Body of pancreas (tissue), 4 donors: ENCODE results near the gene TMEM119. TPM values are rescaled to one million over a fixed set of nuclear protein-coding genes. Genes with fewer than 3 reads are reported as not detected.
A peak's percentile ranks its signal among the peaks of the same experiment; 100 is the strongest.

ENCODE experiments used
- ATAC-seq: fragments of 150-250 bp; one replicate; pipeline ENCODE4 v1.9.1; 2016
- DNase-seq, 4 donors: peaks; one replicate each; pipeline ENCODE4 v3.0.0-alpha.2; 2019
- H3K27ac ChIP-seq, 4 donors: fragments of 200-600 bp; sonication (generic); 1 replicate in 3 of 4; 2 replicates in 1 of 4; pipeline versions ENCODE4 v1.5.1 to v1.6.1; 2016 to 2019; ENCODE audit warnings: mild to moderate bottlenecking in 1 of 4, mixed read lengths in 1 of 4, moderate library complexity in 1 of 4
- H3K27me3 ChIP-seq, 2 donors: fragments of 200-600 bp; sonication (generic); one replicate each; pipeline ENCODE4 v1.6.0; 2016; ENCODE audit warnings: mild to moderate bottlenecking in 1 of 2
- H3K36me3 ChIP-seq, 2 donors: fragments of 200-600 bp; sonication (generic); replicated peaks in 1 of 2; 2 replicates each; pipeline ENCODE4 v1.5.1; 2016; ENCODE audit warnings: low read depth in 2 of 2; ENCODE audit not compliant: insufficient read depth in 1 of 2
- H3K4me1 ChIP-seq: fragments of 200-600 bp; sonication (generic); one replicate; pipeline ENCODE4 v1.6.0; 2016
- H3K4me3 ChIP-seq, 2 donors: fragments of 200-600 bp; sonication (generic); 1 replicate in 1 of 2; 2 replicates in 1 of 2; pipeline ENCODE4 v1.5.1; 2016 to 2019
- H3K9me3 ChIP-seq, 3 donors: fragments of 200-600 bp; sonication (generic); 1 replicate in 2 of 3; 2 replicates in 1 of 3; pipeline ENCODE4 v1.5.1; 2016
- POLR2A ChIP-seq, 3 donors: fragments of 450-650 bp; IDR thresholded peaks; one replicate each; pipeline ENCODE4 v1.6.1; 2016; ENCODE audit warnings: antibody characterized with exemption in 3 of 3, mild to moderate bottlenecking in 2 of 3
- WGBS, 2 donors: methylation state at CpG; one replicate each; pipeline ENCODE4 v1.1.5; 2017; 5-methylcytosine and 5-hydroxymethylcytosine counted together
- intact Hi-C: fragments of 100-400 bp; cut with DNase I; formaldehyde crosslinking; loops from one replicate; pipeline ENCODE4 v1.15.1; 2023
- total RNA-seq, 2 donors: library from RNA; depleted of rRNA; stranded (reverse); fragments of >200 nt; gene quantifications; one replicate each; pipeline ENCODE4 v1.1.0, GENCODE V29; 2016
- TF ChIP-seq, protein P1 (sequence below), 7 experiments: fragments of 450-650 bp in 4 of 7; fragments of 200-600 bp in 3 of 7; sonication (generic) in 3 of 7; IDR thresholded peaks; one replicate each; pipeline ENCODE4 v1.5.1; 2016 to 2019; ENCODE audit warnings: antibody characterized with exemption in 7 of 7

The TMEM119 gene
- total RNA-seq, 2 donors from 2014 or later: 5.9 to 6.5 TPM

DNA sequence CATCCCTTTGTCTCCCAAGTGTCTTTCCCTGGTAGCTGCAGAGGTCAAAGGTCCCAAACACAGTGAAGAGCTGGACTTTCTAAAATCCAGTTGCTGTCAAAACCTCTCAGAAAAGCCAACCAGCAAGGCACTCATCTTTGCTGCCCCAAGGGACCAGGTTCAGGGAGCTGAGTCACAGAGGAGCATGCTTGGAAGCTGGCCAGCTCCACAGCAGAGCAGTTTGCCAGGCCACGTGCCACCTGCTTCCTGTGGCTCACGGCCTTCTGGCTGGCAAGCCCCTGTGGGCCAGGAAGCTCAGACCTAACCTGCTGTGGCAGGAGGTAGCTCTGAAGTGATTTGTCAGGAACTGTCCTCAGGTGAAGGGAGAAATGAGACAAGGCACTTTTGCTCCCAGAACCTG lies 31.9 kb downstream of the TMEM119 start:
- intact Hi-C loops: no loop called here
- Histone ChIP-seq H3K27me3 (no peaks in the 10 kb centered on the region), H3K9me3 (no peaks in the 10 kb centered on the region), H3K4me1 (peaks cover 37% of the 10 kb centered on the region), H3K4me3 (no peak overlapping the region), H3K36me3 (peaks cover 0 to 7% of the 10 kb centered on the region in 2 donors), H3K27ac (peak overlapping the region; percentile 29 to 61 (median 39))
- WGBS, 2 donors: 6% methylated on average over 2 of the region's 2 CpGs; no CpG with 5 or more reads in 1 of the 2 donors
- DNase-seq (peak; percentile 83 to 95 (median 90)), ATAC-seq (no peak)
- TF ChIP-seq POLR2A (IDR thresholded peaks at IDR 0.05): no peak
- TF ChIP-seq, protein P1, sequence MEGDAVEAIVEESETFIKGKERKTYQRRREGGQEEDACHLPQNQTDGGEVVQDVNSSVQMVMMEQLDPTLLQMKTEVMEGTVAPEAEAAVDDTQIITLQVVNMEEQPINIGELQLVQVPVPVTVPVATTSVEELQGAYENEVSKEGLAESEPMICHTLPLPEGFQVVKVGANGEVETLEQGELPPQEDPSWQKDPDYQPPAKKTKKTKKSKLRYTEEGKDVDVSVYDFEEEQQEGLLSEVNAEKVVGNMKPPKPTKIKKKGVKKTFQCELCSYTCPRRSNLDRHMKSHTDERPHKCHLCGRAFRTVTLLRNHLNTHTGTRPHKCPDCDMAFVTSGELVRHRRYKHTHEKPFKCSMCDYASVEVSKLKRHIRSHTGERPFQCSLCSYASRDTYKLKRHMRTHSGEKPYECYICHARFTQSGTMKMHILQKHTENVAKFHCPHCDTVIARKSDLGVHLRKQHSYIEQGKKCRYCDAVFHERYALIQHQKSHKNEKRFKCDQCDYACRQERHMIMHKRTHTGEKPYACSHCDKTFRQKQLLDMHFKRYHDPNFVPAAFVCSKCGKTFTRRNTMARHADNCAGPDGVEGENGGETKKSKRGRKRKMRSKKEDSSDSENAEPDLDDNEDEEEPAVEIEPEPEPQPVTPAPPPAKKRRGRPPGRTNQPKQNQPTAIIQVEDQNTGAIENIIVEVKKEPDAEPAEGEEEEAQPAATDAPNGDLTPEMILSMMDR (IDR thresholded peaks at IDR 0.05): peak in 1 of 7 experiments; percentile 4

GRCh38 chr12:108565146-108565545 lies 32.7 kb downstream of the TMEM119 start:
- intact Hi-C loops: no loop called here
- TF ChIP-seq POLR2A (IDR thresholded peaks at IDR 0.05): no peak
- TF ChIP-seq, protein P1 (IDR thresholded peaks at IDR 0.05): no peak
- Histone ChIP-seq H3K27ac (peak overlapping the region in 1 of 4 donors; percentile 33), H3K9me3 (no peaks in the 10 kb centered on the region), H3K4me3 (no peak overlapping the region), H3K36me3 (peaks cover 0 to 7% of the 10 kb centered on the region in 2 donors), H3K4me1 (peaks cover 40% of the 10 kb centered on the region), H3K27me3 (no peaks in the 10 kb centered on the region)
- DNase-seq: no peak
- ATAC-seq: no peak
- WGBS, 2 donors: 86 to 90% methylated on average over 3 of the region's 3 CpGs

- no peak for ATAC-seq
- H3K27me3 ChIP-seq: no peaks in the 10 kb centered on the region
- DNase-seq: no peak
- no peaks in the 10 kb centered on the region for H3K9me3 ChIP-seq
- TF ChIP-seq, protein P1 (IDR thresholded peaks at IDR 0.05): no peak
- no peak for TF ChIP-seq POLR2A (IDR thresholded peaks at IDR 0.05)
- intact Hi-C loops: no loop called here
- peaks cover 45% of the 10 kb centered on the region for H3K4me1 ChIP-seq
- no peak overlapping the region for H3K27ac ChIP-seq
- no peak overlapping the region for H3K4me3 ChIP-seq
- peaks cover 0 to 7% of the 10 kb centered on the region in 2 donors for H3K36me3 ChIP-seq
Measured at GRCh38 chr12:108564724-108565123, 33.2 kb downstream of the TMEM119 start.

- intact Hi-C loops: no loop called here
- no peak for TF ChIP-seq POLR2A (IDR thresholded peaks at IDR 0.05)
- TF ChIP-seq, protein P1 (IDR thresholded peaks at IDR 0.05): no peak
- WGBS, 2 donors: 4 to 5% methylated on average over 1 of the region's 1 CpG
- H3K36me3 ChIP-seq: peaks cover 0 to 4% of the 10 kb centered on the region in 2 donors
- ATAC-seq (no peak), DNase-seq (no peak)
- peaks cover 53% of the 10 kb centered on the region for H3K4me1 ChIP-seq
- no peaks in the 10 kb centered on the region for H3K27me3 ChIP-seq
- peak overlapping the region in 1 of 4 donors; percentile 93 for H3K27ac ChIP-seq
- H3K4me3 ChIP-seq: no peak overlapping the region
- H3K9me3 ChIP-seq: no peaks in the 10 kb centered on the region
Measured at GRCh38 chr12:108563804-108564151, 34.1 kb downstream of the TMEM119 start.

DNA sequence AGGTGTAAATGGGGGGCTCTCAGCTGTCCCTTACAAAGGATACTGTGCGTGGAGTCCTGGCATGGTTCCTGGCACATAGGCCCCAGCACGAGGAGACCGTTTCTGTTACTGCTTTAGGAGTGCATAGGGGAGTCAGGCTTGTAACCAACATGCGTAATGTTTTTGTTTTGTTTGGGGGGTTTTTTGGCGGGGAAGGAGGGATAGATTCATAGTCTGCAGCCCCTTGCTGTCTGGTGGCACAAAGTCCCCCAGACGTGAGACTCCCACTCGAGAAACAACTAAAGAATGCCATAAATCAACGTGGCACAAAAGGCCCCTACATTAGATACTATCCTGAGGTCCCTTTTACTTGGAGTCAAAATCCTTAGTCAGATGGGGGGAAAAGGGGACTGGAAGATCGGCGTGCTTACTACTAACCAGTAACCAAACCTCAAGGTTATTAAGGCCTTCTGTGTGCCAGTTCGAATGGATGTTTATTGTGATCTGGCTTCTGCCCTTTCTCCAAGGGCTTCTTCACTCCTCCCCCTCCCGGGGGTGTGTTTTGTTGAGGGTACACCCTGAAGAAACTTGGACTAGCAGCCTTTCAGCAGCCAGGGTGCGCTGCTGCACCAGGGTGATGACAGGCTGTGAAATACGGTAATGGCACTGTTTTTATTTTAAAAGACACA lies 34.6 kb downstream of the TMEM119 start:
- Histone ChIP-seq H3K36me3 (peaks cover 0 to 4% of the 10 kb centered on the region in 2 donors), H3K27me3 (no peaks in the 10 kb centered on the region), H3K9me3 (no peaks in the 10 kb centered on the region), H3K4me1 (peaks cover 55% of the 10 kb centered on the region), H3K27ac (peak overlapping the region; percentile 70 to 93 (median 88)), H3K4me3 (peak overlapping the region; percentile 55 to 85)
- intact Hi-C loops: no loop called here
- TF ChIP-seq, protein P1 (IDR thresholded peaks at IDR 0.05): peak; percentile 52 to 86 (median 81)
- peak in 1 of 3 donors; percentile 32 for TF ChIP-seq POLR2A (IDR thresholded peaks at IDR 0.05)
- ATAC-seq (peak; percentile 18), DNase-seq (peak; percentile 73 to 87 (median 80))
- WGBS, 2 donors: 0 to 1% methylated on average over 10 to 14 of the region's 14 CpGs
